RPMI7951 (cell line): ENCODE results near the gene PLA2G6. TPM values are rescaled to one million over a fixed set of nuclear protein-coding genes. Genes with fewer than 3 reads are reported as not detected.

Source experiments
- DNase-seq: peaks from one replicate; pipeline ENCODE4 v3.0.0-alpha.2; 2012; ENCODE audit warnings: low read depth
- total RNA-seq: library from RNA; depleted of rRNA; stranded (reverse); fragments of >200 nt; shearing (Covaris generic); gene quantifications from 2 replicates; pipeline ENCODE4 v1.2.3, GENCODE V29; 2014

Gene PLA2G6
- total RNA-seq, 1 experiment from 2014 or later: 3.7 TPM

DNA sequence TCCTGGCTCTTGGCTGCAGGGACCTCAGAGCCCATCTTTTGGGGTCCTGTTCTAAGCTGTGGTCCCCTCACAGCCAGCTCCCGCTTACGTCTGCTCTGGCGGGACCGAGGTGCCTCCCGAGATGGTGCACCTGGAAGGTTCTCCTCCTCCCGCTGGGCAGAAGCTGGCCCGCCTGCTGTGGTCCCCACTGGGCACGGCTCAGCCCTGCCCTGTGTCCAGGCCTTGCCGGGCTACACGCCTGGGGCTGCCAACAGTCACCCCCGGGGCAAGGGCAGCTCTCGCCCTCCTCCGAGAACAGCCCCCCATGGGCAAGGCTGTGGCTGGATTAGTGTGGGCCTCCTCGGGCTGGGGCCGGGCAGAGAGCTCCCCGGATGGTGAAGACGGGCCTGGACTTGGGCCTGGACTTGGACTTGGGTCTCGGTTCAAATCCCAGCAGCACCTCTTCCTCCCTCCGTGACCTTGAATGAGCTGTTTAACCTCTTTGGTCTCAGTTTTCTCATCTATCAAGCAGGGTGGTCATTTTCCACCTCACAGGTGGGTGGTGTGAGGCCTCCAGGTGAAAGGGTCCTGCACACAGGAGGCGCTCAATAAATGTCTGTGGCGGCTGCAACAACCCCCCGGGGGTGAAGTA, 72.1 kb downstream of the PLA2G6 start:
- peak; percentile 15 for DNase-seq

DNA sequence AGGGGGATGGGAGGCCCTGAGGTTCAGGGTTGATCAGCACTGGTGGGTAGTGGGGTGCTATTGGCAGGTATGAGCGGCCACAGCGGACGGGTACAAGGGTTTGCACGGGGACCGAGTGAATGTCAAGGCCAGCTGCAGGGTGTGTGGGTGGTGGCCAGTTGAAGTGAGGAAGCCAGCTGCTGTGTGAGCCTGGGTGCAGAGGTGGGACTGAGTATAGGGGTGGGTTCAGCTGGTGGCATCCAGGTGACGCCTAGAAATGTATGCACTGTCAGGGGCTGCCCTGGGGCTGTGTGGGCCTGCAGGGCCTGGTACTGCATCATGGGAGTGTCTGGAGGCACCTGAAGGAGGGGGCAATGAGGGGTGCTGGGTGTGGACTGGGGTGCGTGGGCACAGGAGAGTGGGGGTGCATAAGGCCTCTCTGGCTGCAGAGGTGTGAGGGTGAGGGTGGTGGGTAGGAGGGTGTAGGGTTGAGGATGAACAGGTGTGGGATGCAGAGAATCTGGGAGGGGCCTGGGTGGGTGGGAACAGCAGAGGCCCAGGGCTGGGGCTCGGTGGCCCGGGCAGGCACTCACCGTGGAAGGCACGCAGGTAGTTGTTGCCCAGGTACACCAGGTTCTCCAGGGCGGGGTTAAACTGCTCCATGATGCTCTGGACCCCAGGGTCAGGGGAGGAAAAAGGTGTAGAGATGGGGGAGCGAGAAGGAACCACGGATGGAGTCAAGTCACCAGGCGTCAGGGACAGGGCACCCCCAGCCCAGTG, 72.9 kb downstream of the PLA2G6 start:
- no peak for DNase-seq

DNA sequence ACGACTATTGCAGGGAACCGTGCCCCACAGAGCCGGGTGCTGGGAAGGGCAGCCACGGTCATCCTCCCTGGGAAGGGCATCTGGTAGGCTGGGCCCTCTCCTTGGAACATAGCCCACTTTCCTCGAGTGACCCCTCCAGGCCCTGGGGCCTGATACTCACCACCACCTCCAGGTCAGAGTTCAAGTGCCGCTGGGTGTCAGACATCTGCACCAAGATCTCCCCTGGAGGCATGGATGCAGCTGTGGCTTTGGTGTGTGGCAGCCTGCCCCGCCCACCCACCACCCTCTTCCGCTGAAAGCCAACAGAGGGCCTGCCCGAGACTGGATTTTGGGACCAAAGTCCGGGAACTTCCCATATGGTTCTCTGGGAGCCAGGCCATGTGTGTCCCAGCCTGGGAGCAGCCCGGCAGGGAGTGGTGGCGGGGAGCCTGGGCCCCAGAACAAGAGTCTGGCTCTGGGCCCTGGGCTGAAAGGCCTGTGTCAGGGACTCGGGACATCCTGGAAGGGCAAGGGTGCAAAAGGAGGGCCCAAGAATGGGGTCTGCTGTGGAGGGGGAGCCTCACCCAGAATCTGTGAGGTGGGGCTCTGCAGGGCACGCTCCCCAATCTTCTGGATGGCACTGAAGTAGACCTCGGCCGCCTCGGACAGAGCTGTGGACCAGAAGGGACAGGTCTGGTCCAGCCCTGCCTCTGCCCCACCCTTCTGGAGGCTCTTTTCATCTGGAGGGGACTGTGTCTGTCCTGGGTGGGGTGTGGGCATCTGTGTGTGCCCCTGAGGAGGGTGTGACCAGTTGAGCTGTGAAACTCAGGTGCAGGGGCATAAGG, 73.7 kb downstream of the PLA2G6 start:
- peak; percentile 87 for DNase-seq

DNA sequence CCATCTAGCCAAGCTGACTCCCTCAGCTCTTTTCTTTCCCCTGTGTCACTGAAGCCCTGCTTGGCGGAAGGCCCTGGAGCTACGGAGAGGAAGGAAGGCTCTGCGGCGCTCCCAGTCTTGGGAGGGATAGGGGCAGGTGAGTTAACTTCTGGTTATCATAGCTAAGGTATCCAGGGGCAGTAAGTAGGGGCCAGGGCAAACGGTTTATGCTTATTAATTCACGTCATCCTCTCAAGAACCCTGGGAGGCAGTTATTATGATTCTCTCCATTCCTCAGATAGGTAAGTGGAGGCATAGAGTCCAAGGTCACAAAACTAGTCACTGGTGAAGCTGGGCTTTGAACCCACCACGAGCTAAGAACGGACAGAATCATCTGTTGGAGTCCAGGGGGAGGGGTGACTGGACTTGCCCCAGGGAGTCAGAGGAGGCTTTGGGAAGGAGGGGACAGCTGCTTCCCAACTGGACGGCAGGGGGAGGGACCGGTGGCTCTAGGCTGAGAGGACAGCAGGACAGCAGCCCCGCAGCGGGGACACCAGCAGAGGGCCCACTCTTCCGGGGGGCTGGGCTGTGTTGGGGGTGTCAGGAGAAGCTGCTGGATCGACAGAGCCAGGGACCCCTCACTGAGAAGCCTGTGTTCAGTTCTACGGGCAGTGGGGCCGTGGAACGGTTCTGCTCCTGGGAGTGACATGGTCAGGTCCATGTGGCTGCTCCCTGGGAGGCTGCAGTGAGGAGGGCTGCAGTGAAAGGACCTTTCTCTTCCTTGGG, 74.6 kb downstream of the PLA2G6 start:
- DNase-seq: no peak

DNA sequence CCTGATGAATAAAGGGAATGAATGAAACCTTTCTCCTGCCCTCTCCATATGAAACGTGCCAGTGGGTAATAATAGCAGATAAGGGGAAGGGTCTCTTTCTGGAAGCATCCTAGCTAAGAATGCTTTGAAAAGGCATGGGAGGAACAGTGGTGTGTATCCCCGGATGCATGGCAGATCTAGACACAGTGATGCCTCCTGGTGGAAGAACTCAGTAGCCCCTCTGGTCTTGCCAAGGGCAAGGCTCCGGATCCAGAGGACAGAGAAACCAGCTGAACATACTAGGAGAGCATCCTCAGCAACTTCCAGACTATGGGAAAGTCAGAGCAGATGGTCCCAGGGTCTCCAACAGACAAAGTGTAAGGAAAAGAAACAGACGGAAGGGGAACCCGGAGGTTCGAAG, 77.5 kb downstream of the PLA2G6 start:
- DNase-seq: no peak

DNA sequence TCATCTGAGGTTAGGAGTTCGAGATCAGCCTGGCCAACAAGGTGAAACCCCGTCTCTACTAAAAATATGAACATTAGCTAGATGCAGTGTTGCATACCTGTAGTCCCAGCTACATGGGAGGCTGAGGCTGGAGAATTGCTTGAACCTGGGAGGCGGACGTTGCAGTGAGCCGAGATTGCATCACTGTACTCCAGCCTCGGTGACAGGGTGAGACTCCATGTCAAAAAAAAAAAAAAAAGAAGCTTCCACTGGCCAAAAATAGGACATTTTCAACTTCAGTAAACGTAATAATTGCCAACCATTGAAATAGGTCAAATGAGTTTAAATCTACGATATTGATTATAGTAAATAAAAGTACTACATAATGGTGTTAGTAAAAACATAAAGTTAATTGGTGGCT, 78.0 kb downstream of the PLA2G6 start:
- DNase-seq: no peak

DNA sequence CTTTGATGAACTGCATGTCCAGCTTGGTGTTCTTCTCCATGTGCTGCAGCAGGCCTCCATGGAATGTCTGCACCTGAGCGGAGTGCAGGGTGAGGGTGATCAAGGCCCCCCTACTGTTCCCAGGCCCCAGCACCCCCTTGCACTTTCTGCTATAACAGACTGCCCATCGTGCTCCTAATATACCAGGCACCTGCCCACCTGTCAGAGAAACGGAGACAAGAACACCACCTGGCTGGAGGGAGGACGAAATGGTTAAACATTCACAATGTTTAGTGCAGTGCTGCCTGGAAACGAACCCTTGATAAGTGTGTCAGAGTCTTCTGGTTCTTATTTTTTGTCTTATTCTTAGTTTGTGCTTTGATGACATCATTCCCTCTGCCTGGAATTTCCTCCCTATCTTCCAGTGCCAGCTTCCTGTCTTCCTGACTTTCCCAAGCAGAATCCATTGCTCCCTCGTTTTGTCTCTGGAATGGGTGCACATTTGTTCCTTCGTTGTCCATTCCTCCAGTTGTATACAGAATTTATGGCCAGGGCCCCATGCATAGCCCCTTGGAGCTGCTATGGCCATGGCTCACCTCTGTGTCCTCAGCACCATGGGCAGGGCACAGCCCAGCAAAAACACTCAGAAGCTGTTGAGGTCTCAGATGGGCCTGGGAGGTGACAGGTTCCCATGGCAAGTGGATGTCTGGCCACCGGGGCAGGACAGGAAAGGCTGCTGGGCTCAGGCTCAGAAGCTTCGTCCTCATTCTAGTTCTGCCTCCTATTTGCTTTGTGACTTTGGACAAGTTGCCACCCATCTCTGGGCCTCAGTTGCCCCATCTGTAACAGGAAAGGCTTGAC, 83.0 kb downstream of the PLA2G6 start:
- DNase-seq: no peak

DNA sequence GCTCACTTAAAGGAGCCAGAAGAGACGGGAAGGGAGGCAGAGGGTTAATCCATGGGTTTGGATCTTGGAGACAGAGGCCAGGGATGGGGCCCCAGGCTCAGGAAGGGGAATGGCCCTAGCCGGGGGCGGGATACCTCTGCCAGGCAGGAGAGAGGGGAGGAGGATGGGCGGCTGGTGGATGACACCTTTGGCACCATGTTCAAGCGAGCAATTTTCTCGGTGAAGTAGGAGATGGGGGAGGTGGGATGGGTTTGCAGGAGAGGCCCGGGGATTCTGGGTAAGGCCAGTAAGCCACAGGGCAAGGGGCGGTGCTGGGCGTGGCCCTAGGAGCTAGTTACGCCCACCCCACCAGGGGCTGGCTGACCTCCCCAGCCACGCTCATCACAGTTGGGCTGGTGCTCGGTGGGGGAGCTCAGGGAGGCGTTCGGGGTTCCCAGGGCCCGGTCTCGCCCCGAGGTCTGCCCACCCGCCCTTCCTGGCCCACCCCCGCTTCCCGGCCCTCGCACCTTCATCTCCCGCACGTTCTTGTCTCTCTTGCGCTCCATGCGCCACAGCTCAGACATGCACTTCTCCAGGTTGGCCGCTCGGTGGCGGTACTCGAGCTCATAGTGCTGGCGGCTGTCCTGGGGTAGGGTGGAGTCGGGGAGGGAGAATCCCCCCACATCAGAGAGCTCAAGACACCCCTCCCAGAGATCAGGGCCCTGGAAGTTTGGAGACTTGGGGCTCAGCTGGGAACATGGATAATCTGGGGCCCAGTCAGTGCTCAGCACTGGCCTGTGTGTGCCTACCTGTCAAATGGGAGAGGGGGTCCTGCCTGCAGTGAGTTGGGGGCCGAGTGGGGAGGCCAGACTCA, 83.8 kb downstream of the PLA2G6 start:
- DNase-seq: no peak

DNA sequence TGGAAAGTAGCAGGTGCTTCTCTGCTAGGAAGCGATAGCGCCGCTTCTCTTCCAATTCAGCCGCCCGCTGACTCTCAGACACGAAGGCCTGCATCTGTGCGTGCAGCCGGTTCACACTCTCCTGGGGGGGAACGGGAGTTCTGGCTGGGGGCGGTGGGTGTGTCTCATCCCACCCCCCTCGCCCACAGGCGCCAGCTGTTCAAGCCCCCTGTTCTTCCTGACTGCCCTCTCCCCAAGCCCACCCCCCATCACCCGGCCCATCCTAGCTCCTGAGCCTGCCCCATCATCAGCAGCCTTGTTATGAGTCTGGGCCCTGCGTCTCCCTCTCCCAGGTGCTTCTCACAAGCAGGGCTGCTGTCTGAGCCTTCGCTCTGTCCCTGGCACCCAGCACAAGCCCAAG, 84.6 kb downstream of the PLA2G6 start:
- no peak for DNase-seq

DNA sequence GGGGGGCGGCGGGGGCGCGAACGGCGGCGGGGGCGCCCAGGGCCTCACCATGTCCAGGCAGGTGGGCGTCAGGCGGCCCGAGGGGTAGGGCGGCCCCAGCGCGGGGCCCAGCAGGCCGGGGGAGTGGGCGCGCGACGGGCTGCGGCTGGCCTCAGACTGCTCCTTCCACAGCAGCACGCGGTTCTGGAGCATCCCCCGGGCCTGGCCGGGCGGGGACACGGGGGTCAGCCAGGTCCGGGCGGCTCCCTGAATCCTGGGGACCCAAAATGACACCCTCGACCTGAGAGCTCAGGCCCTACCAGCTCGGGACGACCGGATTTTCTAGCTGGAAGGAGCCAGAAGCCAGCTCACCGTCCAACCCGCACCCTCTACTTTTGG, 92.2 kb downstream of the PLA2G6 start:
- DNase-seq: no peak

DNA sequence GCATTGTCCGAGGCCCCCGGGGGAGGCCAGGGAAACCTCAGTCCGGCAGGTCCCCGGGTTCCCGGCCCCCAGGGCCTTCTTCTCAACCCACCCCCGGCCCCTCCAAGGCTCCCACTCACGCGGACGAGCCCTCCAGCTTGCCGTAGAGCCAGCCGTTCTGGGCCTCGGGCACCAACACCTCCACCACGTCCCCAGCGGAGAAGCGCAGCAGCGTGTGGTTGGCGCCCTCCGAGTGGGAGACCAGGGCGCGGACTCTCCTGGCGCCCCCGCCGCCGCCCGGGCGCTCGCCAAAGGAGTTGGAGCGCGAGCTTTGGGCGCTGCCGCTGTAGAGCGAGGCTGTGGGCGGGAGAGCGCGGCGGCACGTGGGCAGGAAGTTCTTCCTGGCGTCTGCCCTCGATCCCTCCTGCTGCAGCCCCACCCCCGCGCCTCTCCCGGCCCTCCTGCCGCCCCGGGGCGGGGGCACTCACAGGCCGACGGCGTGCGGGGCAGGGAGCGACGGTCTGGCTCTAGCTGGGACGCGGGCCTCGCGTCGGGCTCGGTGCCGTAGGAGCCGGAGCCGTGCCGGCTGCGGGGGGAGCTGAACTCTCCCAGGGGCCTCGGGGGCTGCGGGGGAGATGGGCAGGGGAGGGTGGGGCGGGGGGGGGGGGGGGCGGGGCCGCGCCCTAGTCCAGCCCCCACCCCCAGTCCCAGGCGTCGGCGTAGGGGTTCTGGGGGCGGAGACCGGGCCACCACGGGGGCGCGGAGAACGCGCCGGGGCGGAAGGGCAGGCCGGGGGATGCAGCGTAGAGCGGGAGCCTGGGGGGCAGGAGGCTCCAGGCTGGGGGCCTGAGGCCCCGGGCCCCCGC, 92.8 kb downstream of the PLA2G6 start:
- peak; percentile 33 for DNase-seq

DNA sequence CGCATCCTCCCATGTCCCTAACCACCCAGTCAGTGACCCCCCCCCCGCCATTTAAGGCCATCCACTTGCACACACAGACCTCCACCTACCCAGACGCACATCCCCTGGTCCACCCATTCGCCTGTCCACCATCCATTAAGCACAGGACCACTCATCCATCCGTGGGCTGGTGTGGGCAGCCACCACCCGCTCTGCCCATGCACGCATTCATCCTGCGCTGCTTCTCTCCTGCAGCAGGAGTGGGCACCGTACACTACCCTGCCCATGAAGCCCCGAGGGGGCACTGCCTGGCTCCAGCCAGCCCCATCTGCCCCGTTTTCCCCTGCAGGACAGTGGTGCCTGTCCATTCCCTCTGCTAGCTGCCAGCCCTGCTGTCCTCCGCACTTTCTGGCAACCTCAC, 93.8 kb downstream of the PLA2G6 start:
- no peak for DNase-seq

DNA sequence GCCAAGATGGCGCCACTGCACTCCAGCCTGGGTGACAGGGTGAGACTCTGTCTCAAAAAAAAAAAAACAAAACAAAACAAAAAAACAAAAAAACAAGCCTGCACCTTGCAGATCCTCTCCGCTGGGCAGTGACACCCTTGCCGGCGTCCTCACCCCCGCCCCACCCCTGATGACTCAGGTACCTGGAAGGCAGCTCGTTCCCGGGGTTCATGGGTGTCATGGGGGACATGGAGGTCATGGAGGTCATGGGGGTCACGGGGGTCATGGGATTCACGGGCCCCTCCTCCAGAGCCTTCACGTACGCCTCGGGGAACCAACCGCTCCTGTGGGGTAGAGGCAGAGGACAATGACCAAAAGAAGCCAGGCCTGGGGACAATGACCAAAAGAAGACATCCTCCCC, 94.7 kb downstream of the PLA2G6 start:
- DNase-seq: no peak

DNA sequence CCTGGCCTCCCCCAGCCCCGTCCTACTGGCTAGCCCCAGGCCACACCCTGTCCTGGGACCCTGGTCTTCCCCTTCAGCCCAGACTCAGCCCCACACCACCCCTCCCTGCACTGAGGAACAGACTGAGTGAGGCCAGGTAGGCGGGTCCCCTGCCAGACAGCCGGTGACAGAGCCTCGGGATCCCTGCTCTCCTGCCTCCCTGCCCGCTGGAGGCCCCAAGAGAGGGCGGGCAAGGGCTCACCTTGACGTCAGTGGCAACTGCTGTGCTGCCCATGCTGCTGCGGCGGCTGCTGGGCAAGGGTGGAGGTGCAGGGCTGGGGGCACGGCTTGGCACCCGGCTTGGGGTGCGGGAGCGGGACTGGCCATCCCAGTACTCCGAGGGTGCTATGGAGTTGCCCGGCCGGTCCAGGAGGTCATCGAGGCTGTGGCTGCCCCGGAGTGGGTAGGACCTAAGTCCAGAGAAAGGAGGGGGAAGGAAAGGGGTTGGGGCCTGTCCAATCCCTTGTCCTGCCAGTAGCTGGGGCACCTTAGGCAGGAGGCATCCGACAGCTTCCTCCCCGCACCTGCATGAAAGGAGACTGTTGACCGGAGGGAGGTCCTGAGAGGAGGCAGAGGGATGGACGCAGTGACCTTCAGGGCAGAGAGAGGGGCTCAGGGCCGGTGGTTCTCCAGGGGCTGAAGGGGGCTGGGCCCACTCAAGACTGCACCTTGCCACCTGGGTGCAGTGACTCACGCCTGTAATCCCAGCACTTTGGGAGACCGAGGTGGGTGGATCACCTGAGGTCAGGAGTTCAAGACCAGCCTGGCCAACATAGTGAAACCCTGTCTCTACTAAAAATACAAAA, 95.4 kb downstream of the PLA2G6 start:
- no peak for DNase-seq

DNA sequence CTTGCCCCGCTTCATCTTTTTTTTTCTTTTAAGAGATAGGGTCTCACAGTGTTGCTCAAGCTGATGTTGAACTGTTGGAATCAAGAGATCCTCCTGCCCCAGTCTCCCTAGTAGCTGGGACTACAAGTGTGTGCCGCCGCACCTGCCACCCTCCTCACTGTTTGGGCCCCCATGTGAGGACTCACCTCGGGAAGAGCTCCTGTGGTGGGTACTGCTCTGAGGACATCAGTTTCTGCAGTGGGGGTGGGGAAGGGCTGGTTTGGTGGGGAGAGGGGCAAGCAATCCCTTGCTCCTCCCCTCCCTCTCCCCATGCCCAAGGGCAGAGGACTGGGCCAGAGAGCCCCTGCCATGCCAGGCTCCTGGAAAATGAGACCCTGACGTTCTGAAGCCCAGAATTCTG, 96.1 kb downstream of the PLA2G6 start:
- no peak for DNase-seq

DNA sequence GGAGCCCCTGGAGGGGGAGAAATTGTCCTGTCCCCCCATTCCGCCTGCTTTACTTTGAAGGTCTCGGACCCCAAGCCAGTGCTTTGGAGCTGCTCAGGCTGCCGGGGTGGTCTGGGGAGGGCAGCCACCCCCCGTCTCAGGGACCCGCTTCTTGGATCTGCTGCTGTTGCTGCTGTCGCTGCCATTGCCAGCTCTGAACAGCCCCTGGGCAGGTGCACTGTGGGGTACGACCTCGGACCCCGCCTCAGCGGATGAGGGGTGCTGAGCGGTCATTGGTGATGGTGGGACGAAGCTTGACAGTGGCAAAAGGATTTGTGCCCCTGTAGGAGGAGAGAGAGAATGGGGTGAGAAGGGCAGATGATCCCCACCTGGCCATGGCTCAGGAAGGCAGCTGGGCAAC, 96.6 kb downstream of the PLA2G6 start:
- DNase-seq: no peak

DNA sequence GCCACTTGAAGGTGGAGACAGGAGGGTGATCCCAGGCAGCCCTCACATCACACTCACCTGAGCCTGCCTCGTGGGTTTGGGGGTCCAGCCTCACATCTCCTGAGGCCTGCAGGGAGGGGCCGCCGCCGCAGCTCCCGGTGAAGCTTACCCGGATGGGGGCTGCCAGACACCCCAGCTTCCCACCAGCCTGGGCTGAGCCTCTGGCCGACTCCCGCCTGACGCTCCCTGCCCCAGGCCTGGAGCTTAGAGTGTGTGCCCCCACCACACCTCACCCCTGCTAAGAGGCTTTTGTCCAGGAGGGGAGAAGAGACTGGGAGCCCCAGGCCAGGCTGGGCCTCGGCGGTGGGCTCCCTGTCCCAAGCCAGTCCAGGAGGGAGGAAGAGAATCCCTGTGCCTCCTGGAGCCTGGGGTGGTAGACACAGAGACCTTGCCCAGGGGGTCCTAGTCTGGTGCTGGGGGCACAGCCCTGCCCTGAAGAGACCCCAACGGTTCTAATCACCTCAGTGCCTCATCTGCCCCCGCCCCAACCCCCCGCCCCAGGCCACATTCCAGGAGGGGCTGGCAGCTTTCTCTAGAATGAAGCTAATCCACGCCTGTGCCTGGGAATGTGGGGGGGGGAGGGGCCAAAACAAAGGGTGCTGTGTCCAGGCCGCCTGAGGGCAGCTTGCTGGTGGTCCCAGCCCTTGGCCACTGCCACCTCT, 97.5 kb downstream of the PLA2G6 start, which contains the start of gene SLC16A8:
TSS of gene SLC16A8 (minus strand) at position 254 of the 701 bp plus-strand sequence. CDS start 1,311 bp downstream, outside the sequence.
- no peak for DNase-seq
